ENCODE measurements around the gene TACSTD2. TPM values are rescaled to one million over a fixed set of nuclear protein-coding genes. Genes with fewer than 3 reads are reported as not detected.

Gene TACSTD2
- total RNA-seq, 1 donor from 2014 or later, result not detected

DNA sequence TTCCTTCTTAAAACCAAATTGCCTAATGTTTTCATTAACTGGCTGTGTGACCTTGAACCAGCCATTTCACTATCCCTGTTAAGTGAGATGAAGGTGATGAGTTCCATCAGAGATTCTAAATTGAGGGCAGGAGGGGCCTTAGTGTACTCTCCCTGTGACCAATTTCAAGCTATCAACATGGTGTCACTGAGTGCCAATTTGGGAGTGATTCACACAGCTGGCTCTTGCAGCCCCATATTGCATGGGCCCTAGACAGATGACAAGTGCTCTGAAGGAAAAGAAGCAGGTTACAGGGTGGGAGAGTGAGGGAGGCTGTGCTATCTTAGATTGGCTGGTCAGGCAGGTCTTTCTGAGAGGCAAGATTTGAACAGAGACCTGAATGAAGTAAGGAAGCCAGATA is 13.0 kb upstream of the TACSTD2 start:
- DNase-seq, result no peak
- CTCF ChIA-PET, result no interaction called here
- Mint-ChIP-seq H3K9me3 (no peaks in the 10 kb centered on the region), H3K36me3 (ENCODE audit: low read depth) (no peaks in the 10 kb centered on the region), H3K27me3 (peaks cover 17% of the 10 kb centered on the region), H3K27ac (no peak overlapping the region), H3K4me3 (no peak overlapping the region), H3K4me1 (no peaks in the 10 kb centered on the region)
- POLR2A ChIA-PET, result no interaction called here
- intact Hi-C loops (cut with micrococcal nuclease), result no loop called here
- ATAC-seq (ENCODE audit: low read depth), result no peak
- TF ChIP-seq, protein P1, sequence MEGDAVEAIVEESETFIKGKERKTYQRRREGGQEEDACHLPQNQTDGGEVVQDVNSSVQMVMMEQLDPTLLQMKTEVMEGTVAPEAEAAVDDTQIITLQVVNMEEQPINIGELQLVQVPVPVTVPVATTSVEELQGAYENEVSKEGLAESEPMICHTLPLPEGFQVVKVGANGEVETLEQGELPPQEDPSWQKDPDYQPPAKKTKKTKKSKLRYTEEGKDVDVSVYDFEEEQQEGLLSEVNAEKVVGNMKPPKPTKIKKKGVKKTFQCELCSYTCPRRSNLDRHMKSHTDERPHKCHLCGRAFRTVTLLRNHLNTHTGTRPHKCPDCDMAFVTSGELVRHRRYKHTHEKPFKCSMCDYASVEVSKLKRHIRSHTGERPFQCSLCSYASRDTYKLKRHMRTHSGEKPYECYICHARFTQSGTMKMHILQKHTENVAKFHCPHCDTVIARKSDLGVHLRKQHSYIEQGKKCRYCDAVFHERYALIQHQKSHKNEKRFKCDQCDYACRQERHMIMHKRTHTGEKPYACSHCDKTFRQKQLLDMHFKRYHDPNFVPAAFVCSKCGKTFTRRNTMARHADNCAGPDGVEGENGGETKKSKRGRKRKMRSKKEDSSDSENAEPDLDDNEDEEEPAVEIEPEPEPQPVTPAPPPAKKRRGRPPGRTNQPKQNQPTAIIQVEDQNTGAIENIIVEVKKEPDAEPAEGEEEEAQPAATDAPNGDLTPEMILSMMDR (IDR thresholded peaks at IDR 0.05), result no peak

DNA sequence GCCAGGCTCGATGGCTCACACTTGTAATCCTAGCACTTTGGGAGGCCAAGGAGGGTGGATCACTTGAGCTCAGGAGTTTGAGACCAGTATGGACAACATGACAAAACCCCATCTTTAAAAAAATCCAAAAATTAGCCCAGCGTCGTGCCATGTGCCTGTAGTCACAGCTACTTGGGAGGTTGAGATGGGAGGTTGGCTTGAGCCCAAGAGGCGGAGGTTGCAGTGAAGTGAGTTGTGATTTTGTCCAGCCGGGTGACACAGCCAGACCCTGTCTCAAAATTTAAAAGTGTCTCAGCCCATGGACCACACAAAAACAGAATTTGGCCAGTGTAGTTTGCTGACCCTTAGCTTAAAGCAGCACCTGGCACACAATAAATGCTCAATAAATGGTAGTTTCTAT is 11.3 kb upstream of the TACSTD2 start:
- TF ChIP-seq, protein P1 (IDR thresholded peaks at IDR 0.05), result no peak
- no peak overlapping the region for H3K27ac Mint-ChIP-seq
- no peak for DNase-seq
- ChIA-PET POLR2A (no interaction called here), CTCF (no interaction called here)
- no peaks in the 10 kb centered on the region for H3K36me3 Mint-ChIP-seq (ENCODE audit: low read depth)
- H3K27me3 Mint-ChIP-seq, result peaks cover 17% of the 10 kb centered on the region
- H3K9me3 Mint-ChIP-seq, result no peaks in the 10 kb centered on the region
- H3K4me1 Mint-ChIP-seq, result peaks cover 7% of the 10 kb centered on the region
- no peak overlapping the region for H3K4me3 Mint-ChIP-seq
- intact Hi-C loops (cut with micrococcal nuclease), result no loop called here
- no peak for ATAC-seq (ENCODE audit: low read depth)

DNA sequence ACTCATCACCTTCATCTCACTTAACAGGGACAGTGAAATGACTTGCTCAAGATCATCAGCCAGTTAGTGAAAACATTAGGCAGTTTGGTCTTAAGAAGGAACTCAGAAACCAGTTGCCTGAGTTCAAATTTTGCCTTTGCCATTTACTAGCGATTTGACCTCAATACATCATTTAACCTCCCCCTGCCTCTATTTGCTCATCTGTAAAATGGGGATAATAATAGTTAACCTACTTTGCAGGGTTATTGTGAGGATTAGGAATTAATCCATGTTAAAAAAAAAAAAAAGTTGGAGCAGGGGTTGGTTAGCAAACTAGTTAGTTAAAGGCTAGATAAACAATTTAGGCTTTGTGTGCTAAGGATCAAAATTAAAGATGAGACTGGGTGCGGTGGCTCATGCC is 10.6 kb upstream of the TACSTD2 start:
- no peaks in the 10 kb centered on the region for H3K36me3 Mint-ChIP-seq (ENCODE audit: low read depth)

DNA sequence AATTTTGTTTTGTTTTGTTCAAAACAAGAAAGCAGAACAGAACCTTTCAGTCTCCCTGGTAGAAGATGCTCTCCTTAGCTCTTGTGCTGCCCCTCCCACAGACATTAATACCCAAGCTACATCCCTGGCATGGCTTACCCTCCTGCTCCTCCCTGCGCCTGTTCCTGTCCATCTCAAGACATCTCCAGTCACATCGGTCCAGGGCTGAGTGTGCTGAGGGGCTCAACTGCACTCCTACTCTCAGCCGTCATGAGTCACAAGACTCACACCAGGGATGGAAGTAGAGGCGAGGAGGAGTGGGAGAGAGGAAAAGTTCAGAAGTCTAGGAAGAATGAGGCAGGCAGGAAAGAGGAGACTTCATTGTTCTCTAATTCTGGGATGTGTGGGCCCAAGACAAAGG is 9.2 kb upstream of the TACSTD2 start:
- DNase-seq (no peak), ATAC-seq (ENCODE audit: low read depth) (no peak)
- Mint-ChIP-seq H3K27ac (no peak overlapping the region), H3K36me3 (ENCODE audit: low read depth) (no peaks in the 10 kb centered on the region), H3K4me3 (no peak overlapping the region), H3K4me1 (peaks cover 9% of the 10 kb centered on the region), H3K9me3 (no peaks in the 10 kb centered on the region), H3K27me3 (peaks cover 14% of the 10 kb centered on the region)
- intact Hi-C loops (cut with micrococcal nuclease), result no loop called here
- TF ChIP-seq, protein P1 (IDR thresholded peaks at IDR 0.05), result no peak
- CTCF ChIA-PET, result no interaction called here
- POLR2A ChIA-PET, result no interaction called here

More for the DNA sequence above, 10.6 kb upstream of the TACSTD2 start:
- intact Hi-C loops (cut with micrococcal nuclease), result no loop called here
- Mint-ChIP-seq H3K27ac (no peak overlapping the region), H3K9me3 (no peaks in the 10 kb centered on the region), H3K4me3 (no peak overlapping the region), H3K4me1 (peaks cover 9% of the 10 kb centered on the region), H3K27me3 (peaks cover 14% of the 10 kb centered on the region)
- DNase-seq (no peak), ATAC-seq (ENCODE audit: low read depth) (no peak)
- POLR2A ChIA-PET, result no interaction called here
- TF ChIP-seq, protein P1 (IDR thresholded peaks at IDR 0.05), result no peak
- CTCF ChIA-PET, result no interaction called here

DNA sequence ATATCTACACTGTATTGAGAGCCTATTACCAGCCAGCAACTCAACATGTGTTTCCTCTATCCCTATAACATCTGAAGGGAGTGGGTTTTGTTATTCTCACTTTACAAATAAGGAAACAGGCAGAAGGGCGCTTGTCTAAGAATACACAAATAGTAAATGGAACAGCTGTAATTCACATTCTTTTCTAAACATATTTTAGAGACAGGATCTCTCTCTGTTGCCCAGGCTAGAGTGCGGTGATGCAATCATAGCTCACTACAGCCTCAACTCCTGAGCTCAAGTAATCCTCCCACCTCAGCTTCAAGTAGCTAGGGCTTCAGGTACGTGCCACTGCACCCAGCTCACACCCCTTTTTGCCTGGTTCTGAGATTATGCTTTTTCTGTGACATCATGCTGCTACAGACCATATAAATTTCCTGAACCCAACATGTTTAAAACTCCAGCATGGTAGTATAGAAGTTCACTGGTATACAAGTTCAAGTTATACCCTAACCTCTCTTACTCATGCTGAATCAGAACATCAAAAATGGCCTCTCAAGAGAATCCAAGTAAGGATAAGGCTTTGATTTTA is 8.6 kb upstream of the TACSTD2 start:
- Mint-ChIP-seq H3K27ac (no peak overlapping the region), H3K4me1 (peaks cover 9% of the 10 kb centered on the region), H3K36me3 (ENCODE audit: low read depth) (no peaks in the 10 kb centered on the region), H3K4me3 (no peak overlapping the region), H3K9me3 (no peaks in the 10 kb centered on the region), H3K27me3 (peaks cover 18% of the 10 kb centered on the region)
- ChIA-PET POLR2A (no interaction called here), CTCF (no interaction called here)
- intact Hi-C loops (cut with micrococcal nuclease), result no loop called here
- TF ChIP-seq, protein P1 (IDR thresholded peaks at IDR 0.05), result no peak
- no peak for ATAC-seq (ENCODE audit: low read depth)
- DNase-seq, result no peak
